HEK293T (cell line): ENCODE results near the gene RANBP3.

Experiments used
- BHLHE40 ChIP-seq: fragments of 450-650 bp; IDR thresholded peaks from 2 replicates; pipeline ENCODE4 v1.6.1; 2016; ENCODE audit warnings: mild to moderate bottlenecking, moderate library complexity, borderline replicate concordance
- CTBP1 ChIP-seq: fragments of 450-650 bp; IDR thresholded peaks from 2 replicates; pipeline ENCODE4 v1.6.1; 2016; ENCODE audit warnings: borderline replicate concordance
- FOXA1 ChIP-seq: fragments of 450-650 bp; IDR thresholded peaks from 2 replicates; pipeline ENCODE4 v1.6.1; 2016; ENCODE audit warnings: mild to moderate bottlenecking
- FOXK2 ChIP-seq: fragments of 450-650 bp; IDR thresholded peaks from 2 replicates; pipeline ENCODE4 v1.6.1; 2016; ENCODE audit warnings: mild to moderate bottlenecking
- FOXM1 ChIP-seq: fragments of 450-650 bp; IDR thresholded peaks from 2 replicates; pipeline ENCODE4 v1.6.1; 2017; ENCODE audit warnings: mild to moderate bottlenecking, borderline replicate concordance
- HDGF ChIP-seq: fragments of 450-650 bp; IDR thresholded peaks from 2 replicates; pipeline ENCODE4 v1.6.1; 2017; ENCODE audit warnings: antibody characterized with exemption, borderline replicate concordance
- NFRKB ChIP-seq: fragments of 450-650 bp; IDR thresholded peaks from 2 replicates; pipeline ENCODE4 v1.6.1; 2016; ENCODE audit warnings: mild to moderate bottlenecking, moderate library complexity
- SP1 ChIP-seq: fragments of 450-650 bp; IDR thresholded peaks from 2 replicates; pipeline ENCODE4 v1.6.1; 2017
- SUZ12 ChIP-seq: fragments of 450-650 bp; IDR thresholded peaks from 2 replicates; pipeline ENCODE4 v1.6.1; 2016; ENCODE audit warnings: mild to moderate bottlenecking
- TARDBP ChIP-seq: fragments of 450-650 bp; IDR thresholded peaks from 2 replicates; pipeline ENCODE4 v1.6.1; 2016
- ZNF384 ChIP-seq: fragments of 450-650 bp; IDR thresholded peaks from 2 replicates; pipeline ENCODE4 v1.6.1; 2016

GRCh38 chr19:5926641-5927440, 51.1 kb downstream of the RANBP3 start:
- no peak for TF ChIP-seq NFRKB
- TF ChIP-seq CTBP1 = no peak
- TF ChIP-seq FOXM1 = no peak
- no peak for TF ChIP-seq SUZ12
- no peak for TF ChIP-seq BHLHE40
- TF ChIP-seq ZNF384 = no peak
- no peak for TF ChIP-seq HDGF
- no peak for TF ChIP-seq SP1
- TF ChIP-seq FOXK2 = no peak
- TF ChIP-seq TARDBP = no peak
- no peak for TF ChIP-seq FOXA1
